Measurements from ENCODE around the gene STXBP5L. TPM values are rescaled to one million over a fixed set of nuclear protein-coding genes. Genes with fewer than 3 reads are reported as not detected.

STXBP5L gene
- total RNA-seq, 2 donors from 2014 or later = 0.97 to 3.6 TPM

DNA sequence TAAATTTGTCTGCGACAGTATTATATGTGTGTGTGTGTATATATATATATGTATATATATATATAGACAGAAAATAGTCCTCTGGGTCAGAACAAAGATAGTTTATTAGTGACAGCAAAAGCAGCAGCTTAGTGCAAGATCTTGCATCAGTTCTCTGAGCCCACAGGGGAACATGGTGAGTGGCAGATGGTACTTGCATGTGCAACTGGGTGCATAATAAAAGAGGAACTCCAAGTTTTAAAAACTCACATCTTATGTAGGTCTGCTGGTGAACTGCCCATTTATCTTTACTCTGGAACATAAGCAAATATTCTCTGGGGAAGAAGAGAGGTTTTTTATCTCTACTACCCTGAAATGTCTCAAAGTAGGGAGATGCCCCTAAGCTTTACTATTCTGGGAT, 361.4 kb downstream of the STXBP5L start:
- H3K4me3 Mint-ChIP-seq = no peak overlapping the region
- H3K4me1 Mint-ChIP-seq = no peaks in the 10 kb centered on the region
- no peaks in the 10 kb centered on the region for H3K27me3 ChIP-seq (ENCODE audit: control insufficient read depth, insufficient read depth, low read length, poor library complexity, severe bottlenecking)
- no peaks in the 10 kb centered on the region for H3K36me3 Mint-ChIP-seq (ENCODE audit: low read depth)
- no peak overlapping the region for H3K9ac ChIP-seq (ENCODE audit: extremely low read depth, low read length, poor library complexity, severe bottlenecking)
- H3K36me3 ChIP-seq (ENCODE audit: control insufficient read depth, insufficient read depth, low read length) = no peaks in the 10 kb centered on the region
- H3K4me3 ChIP-seq (ENCODE audit: low read length) = no peak overlapping the region
- H3K9me3 ChIP-seq (ENCODE audit: control insufficient read depth, low read length) = no peaks in the 10 kb centered on the region
- no peak for DNase-seq
- no peaks in the 10 kb centered on the region for H3K27me3 Mint-ChIP-seq (ENCODE audit: insufficient read depth)
- no peaks in the 10 kb centered on the region for H3K4me1 ChIP-seq (ENCODE audit: control insufficient read depth, insufficient read depth, low read length)
- TF ChIP-seq, protein P1, sequence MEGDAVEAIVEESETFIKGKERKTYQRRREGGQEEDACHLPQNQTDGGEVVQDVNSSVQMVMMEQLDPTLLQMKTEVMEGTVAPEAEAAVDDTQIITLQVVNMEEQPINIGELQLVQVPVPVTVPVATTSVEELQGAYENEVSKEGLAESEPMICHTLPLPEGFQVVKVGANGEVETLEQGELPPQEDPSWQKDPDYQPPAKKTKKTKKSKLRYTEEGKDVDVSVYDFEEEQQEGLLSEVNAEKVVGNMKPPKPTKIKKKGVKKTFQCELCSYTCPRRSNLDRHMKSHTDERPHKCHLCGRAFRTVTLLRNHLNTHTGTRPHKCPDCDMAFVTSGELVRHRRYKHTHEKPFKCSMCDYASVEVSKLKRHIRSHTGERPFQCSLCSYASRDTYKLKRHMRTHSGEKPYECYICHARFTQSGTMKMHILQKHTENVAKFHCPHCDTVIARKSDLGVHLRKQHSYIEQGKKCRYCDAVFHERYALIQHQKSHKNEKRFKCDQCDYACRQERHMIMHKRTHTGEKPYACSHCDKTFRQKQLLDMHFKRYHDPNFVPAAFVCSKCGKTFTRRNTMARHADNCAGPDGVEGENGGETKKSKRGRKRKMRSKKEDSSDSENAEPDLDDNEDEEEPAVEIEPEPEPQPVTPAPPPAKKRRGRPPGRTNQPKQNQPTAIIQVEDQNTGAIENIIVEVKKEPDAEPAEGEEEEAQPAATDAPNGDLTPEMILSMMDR (conservative IDR thresholded peaks at IDR 0.05) = no peak
- no peak overlapping the region for H3K27ac Mint-ChIP-seq
- WGBS, 2 experiments (ENCODE audit: insufficient coverage in 1 of 2, insufficient read length in 1 of 2) = no CpG with 5 or more reads among the region's 1 CpG
- peaks cover 3% of the 10 kb centered on the region for H3K9me3 Mint-ChIP-seq
- no peak overlapping the region for H3K27ac ChIP-seq (ENCODE audit: low read depth, low read length)

DNA sequence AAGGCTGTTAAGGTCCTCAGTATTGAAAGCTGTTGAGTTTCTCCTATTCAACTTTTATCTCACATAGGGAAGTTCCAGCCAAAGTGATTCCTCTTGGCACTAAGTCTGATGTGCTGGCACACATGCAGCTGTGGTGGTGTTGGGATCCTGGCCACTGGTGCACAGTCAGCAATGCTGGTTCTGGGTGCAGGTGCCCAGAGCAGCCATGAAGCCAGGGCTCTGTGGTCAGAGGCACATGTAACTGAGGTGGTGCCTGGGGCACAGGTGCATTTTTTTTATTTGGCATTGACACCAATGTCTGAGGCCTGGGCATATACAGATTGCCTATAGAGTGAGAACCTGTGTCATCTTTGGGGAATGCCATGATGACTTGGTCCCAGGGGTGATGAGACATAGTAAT, 366.4 kb downstream of the STXBP5L start:
- H3K36me3 Mint-ChIP-seq (ENCODE audit: low read depth) = no peaks in the 10 kb centered on the region
- H3K9me3 Mint-ChIP-seq = no peaks in the 10 kb centered on the region
- DNase-seq = no peak

DNA sequence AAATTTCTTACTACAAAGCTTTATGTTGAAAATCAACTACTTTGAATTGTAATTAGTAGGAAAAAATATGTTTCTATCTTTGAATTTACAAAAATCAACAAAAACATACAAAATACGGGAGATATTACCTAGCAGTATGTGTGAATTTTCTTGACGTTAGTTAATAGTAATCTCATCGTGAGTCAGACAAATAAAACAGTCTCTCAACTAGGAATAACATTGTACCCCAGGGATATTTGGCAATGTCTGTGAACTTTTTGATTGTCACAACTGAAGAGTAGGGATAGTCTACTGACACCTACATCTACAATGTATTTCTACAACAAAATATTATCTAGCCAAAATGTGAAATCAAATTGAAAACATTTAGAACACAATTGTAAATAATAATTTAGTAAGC, 387.4 kb downstream of the STXBP5L start:
- Histone ChIP-seq H3K9me3 (ENCODE audit: control insufficient read depth, low read length) (no peaks in the 10 kb centered on the region), H3K36me3 (ENCODE audit: control insufficient read depth, insufficient read depth, low read length) (no peaks in the 10 kb centered on the region), H3K9ac (ENCODE audit: extremely low read depth, low read length, poor library complexity, severe bottlenecking) (no peak overlapping the region), H3K4me1 (ENCODE audit: control insufficient read depth, insufficient read depth, low read length) (no peaks in the 10 kb centered on the region), H3K4me3 (ENCODE audit: low read length) (no peak overlapping the region), H3K27ac (ENCODE audit: low read depth, low read length) (no peak overlapping the region), H3K27me3 (ENCODE audit: control insufficient read depth, insufficient read depth, low read length, poor library complexity, severe bottlenecking) (no peaks in the 10 kb centered on the region)
- Mint-ChIP-seq H3K9me3 (peaks cover 5% of the 10 kb centered on the region), H3K27ac (no peak overlapping the region), H3K4me1 (no peaks in the 10 kb centered on the region), H3K36me3 (ENCODE audit: low read depth) (no peaks in the 10 kb centered on the region), H3K27me3 (ENCODE audit: insufficient read depth) (peaks cover 3% of the 10 kb centered on the region), H3K4me3 (no peak overlapping the region)
- WGBS, 2 experiments (ENCODE audit: insufficient coverage in 1 of 2, insufficient read length in 1 of 2) = 94 to 100% methylated on average over 2 to 3 of the region's 3 CpGs
- DNase-seq = no peak
- TF ChIP-seq, protein P1 (conservative IDR thresholded peaks at IDR 0.05) = no peak

More for the DNA sequence above, 366.4 kb downstream of the STXBP5L start:
- Histone ChIP-seq H3K27me3 (ENCODE audit: control insufficient read depth, insufficient read depth, low read length, poor library complexity, severe bottlenecking) (no peaks in the 10 kb centered on the region), H3K4me3 (ENCODE audit: low read length) (no peak overlapping the region), H3K27ac (ENCODE audit: low read depth, low read length) (no peak overlapping the region), H3K36me3 (ENCODE audit: control insufficient read depth, insufficient read depth, low read length) (no peaks in the 10 kb centered on the region), H3K9me3 (ENCODE audit: control insufficient read depth, low read length) (no peaks in the 10 kb centered on the region), H3K4me1 (ENCODE audit: control insufficient read depth, insufficient read depth, low read length) (no peaks in the 10 kb centered on the region), H3K9ac (ENCODE audit: extremely low read depth, low read length, poor library complexity, severe bottlenecking) (no peak overlapping the region)
- TF ChIP-seq, protein P1 (conservative IDR thresholded peaks at IDR 0.05) = no peak
- H3K27ac Mint-ChIP-seq = no peak overlapping the region
- H3K4me3 Mint-ChIP-seq = no peak overlapping the region
- no peaks in the 10 kb centered on the region for H3K27me3 Mint-ChIP-seq (ENCODE audit: insufficient read depth)
- H3K4me1 Mint-ChIP-seq = no peaks in the 10 kb centered on the region
